Measurements from ENCODE around the gene SELENOI.
"Not testable (repeated sequence)": the region's sequence is repeated elsewhere in the genome, so short reads cannot be mapped to it uniquely, and the experiment has no call there.

SELENOI gene

GRCh38 chr2:26345545-26346453 is at the start of gene SELENOI:
Gene SELENOI, plus strand, starts transcription at chr2:26346143. Its CDS starts 90 bp downstream, at chr2:26346233.
- DNase-seq (ENCODE audit: low read depth in 2 of 2) = peak; percentile 98 to 99

GRCh38 chr2:26297061-26297460 is 48.9 kb upstream of the SELENOI start:
- no peak for DNase-seq (ENCODE audit: low read depth in 2 of 2)

- no peak for DNase-seq (ENCODE audit: low read depth in 2 of 2)
Measured at GRCh38 chr2:26298286-26298637, 47.7 kb upstream of the SELENOI start.

DNA sequence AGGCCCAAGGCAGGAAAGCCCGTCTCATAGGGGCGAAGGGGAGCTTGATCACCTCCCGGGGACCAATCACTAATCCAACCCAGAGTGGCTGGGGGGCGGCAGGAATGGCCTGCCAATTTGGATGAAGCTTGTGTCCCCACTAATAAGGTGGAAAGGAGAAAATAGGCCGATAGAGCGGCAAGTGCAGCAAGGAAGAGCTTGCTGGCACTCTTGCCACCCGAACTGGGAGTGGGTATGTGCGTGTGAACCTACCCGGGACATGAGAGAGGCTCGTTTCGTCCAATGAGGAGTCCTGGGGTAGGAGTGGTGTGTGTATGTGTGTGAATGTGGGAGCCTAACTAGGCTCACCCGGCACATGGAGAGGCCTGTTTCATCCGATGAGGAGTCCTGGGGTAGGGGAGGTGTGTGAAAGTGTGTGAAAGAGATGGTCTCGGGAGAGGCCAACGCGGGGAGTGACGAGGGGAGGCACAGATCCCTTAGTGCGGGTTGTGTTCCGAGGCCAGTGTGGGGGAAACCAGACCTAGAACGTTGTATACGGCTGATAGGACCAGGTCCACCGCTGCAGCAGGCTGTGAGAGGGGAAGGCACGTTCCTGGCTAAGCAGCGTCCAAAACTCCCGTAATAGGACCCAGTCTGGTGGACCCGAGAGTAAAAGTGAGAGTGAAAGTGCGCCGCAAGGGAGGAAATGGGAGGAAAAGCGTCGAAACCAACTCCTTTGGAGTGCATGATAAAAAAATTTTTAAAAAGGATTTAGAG is 47.1 kb upstream of the SELENOI start:
- DNase-seq (ENCODE audit: low read depth in 2 of 2) = no peak

GRCh38 chr2:26299471-26300101 is 46.4 kb upstream of the SELENOI start:
- no peak for DNase-seq (ENCODE audit: low read depth in 2 of 2)

DNA sequence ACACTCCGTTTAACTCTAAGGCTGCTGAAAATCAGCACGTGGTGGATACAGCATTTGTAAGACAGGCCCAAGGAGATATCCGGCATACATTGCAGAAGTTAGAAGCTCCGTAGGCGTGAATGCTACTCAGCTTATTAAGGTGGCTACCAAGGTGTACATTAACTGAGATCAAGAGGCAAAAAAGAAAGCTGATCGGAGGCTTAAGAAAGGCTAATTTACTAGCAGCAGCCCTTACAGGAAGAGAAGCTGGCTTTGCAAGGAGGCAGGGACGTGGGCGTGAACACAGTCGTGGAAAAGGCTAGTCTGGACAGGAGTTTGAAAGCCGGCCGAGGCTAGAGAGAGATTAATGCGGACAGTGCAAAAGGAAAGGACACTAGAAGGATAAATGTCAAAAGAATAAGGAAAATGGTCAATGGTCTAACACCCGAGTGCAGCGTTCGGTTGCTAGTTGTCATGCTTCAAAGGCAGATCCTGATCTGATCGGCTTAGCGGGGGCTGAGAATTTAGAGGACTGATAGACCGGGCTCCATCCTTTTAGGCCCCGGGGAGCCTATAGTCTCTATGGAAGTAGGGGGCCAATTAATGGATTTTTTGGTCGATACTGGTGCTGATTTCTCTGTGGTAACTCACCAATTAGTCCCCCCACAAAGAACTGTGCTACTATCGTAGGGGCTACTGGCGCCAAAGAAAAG is 45.6 kb upstream of the SELENOI start:
- DNase-seq (ENCODE audit: low read depth in 2 of 2) = no peak

GRCh38 chr2:26302846-26303245 is 43.1 kb upstream of the SELENOI start:
- DNase-seq (ENCODE audit: low read depth in 2 of 2) = no peak

DNA sequence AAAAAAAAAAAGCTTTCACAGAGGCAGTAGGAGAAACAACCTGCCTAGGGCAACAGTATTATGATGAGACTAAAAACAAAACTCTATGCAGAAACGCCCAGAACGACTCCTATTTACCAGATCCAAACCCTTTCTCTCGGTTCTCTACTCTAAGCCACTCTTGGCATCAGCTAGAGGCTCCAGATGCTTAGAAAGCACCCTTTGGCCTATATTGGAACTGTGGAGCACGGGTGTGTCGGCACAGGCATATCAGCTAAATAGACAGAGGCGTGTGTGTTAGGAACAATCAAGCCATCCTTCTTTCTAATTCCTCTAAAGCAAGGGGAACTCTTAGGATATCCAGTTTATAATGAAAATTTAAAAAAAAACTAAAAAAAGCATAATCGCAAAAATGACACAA is 40.8 kb upstream of the SELENOI start:
- not testable (repeated sequence) for DNase-seq (ENCODE audit: low read depth in 2 of 2)

GRCh38 chr2:26305540-26305939 is 40.4 kb upstream of the SELENOI start:
- DNase-seq (ENCODE audit: low read depth in 2 of 2) = no peak

- no peak for DNase-seq (ENCODE audit: low read depth in 2 of 2)
Measured at GRCh38 chr2:26309921-26310320, 36.0 kb upstream of the SELENOI start.

- no peak for DNase-seq (ENCODE audit: low read depth in 2 of 2)
Measured at GRCh38 chr2:26312471-26312870, 33.5 kb upstream of the SELENOI start.

DNA sequence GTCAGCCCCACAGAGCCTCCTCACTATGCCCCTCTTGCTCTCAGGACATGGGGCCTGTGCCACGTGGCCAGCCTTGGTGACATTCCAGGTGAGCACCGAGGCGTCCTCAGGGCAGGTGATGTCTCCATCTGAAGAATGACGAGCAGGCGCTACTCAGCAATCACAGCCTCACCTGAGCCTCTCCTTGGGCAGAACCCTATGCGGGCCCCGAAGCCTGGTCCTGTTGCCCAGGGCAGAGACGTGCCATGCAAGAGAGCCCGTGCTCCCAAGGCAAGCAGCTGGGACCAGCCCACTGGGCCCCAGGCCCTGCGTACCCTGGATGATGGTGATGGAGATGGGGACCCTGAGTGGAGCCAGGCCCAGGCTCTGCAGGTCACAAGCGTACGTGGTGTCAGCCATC is 32.5 kb upstream of the SELENOI start:
- no peak for DNase-seq (ENCODE audit: low read depth in 2 of 2)

- no peak for DNase-seq (ENCODE audit: low read depth in 2 of 2)
Measured at GRCh38 chr2:26314243-26314642, 31.7 kb upstream of the SELENOI start.

- DNase-seq (ENCODE audit: low read depth in 2 of 2) = no peak
Measured at GRCh38 chr2:26316041-26316440, 29.9 kb upstream of the SELENOI start.

- DNase-seq (ENCODE audit: low read depth in 2 of 2) = no peak
Measured at GRCh38 chr2:26316845-26317244, 29.1 kb upstream of the SELENOI start.

- DNase-seq (ENCODE audit: low read depth in 2 of 2) = no peak
Measured at GRCh38 chr2:26317377-26318105, 28.4 kb upstream of the SELENOI start.

GRCh38 chr2:26318950-26319349 is 27.0 kb upstream of the SELENOI start:
- no peak for DNase-seq (ENCODE audit: low read depth in 2 of 2)

- DNase-seq (ENCODE audit: low read depth in 2 of 2) = not testable (repeated sequence)
Measured at GRCh38 chr2:26324479-26324878, 21.5 kb upstream of the SELENOI start.

- no peak for DNase-seq (ENCODE audit: low read depth in 2 of 2)
Measured at GRCh38 chr2:26324903-26325302, 21.0 kb upstream of the SELENOI start.

DNA sequence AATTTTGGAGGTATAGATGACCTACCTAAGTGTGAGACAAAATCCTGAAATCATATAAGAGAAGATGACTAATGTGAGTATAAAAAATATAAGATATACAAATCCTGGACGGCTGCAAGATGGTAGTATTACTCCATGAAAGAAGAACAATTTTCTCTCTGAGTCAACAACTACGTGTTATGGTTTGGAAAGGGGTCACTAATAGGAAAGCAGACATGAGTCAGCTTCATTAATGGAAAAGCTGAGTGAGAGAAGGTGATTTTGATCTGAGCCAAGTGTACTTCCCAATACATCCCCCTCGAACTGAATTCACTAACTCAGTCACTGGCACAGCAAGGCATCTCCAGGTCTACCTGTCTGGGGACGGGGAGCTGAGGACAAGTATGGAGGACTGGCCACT is 20.1 kb upstream of the SELENOI start:
- DNase-seq (ENCODE audit: low read depth in 2 of 2) = no peak

DNA sequence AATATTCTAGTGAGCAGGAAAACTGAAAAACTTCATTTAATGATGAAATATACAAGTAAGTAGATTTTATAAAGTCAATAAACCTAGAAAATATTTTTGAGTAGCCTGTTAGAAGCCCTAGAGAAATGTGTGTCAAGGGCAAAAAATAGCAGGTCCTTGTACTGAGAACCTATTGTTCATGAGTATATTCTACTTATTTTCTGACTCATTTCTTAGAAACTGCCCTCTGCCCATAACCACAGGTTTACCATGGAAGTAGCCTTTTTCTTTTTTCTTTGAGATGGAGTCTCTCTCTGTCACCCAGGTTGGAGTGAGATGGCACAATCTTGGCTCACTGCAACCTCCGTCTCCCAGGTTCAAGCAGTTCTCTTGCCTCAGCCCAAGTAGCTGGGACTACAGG is 19.4 kb upstream of the SELENOI start:
- no peak for DNase-seq (ENCODE audit: low read depth in 2 of 2)
